ENCODE data around the gene NPC1L1. TPM values are rescaled to one million over a fixed set of nuclear protein-coding genes. Genes with fewer than 3 reads are reported as not detected.

The NPC1L1 gene
- total and polyA plus RNA-seq, 10 of the 15 experiments (the other 5 are each of a cell fraction or from before 2014, with no cell fraction given): 0.01 to 0.90 TPM; not detected in 8

- POLR2A ChIA-PET: interaction anchor here (0.7 to 3.0 kb wide), 9 partner anchors 8 to 517 kb away, joined by 3 to 18 read pairs (median 3); partner anchors contain the start of genes PPIA and TMED4
- peaks cover 19 to 37% of the 10 kb centered on the region in 2 experiments for H3K36me3 ChIP-seq (ENCODE audit: control insufficient read depth in 2 of 2, insufficient read depth in 2 of 2, low read length in 1 of 2)
- intact Hi-C loops (cut with micrococcal nuclease; ENCODE audit: unreplicated experiment): no loop called here
Measured at GRCh38 chr7:44574287-44574872, 33.2 kb upstream of the NPC1L1 start.

More at GRCh38 chr7:44574287-44574872, 33.2 kb upstream of the NPC1L1 start:
- Histone ChIP-seq H3K9ac (ENCODE audit: control insufficient read depth, insufficient read depth, low read length) (peak overlapping the region; percentile 92), H3K27ac (ENCODE audit: control insufficient read depth, insufficient read depth) (peak overlapping the region; percentile 94), H3K4me1 (ENCODE audit: control insufficient read depth, insufficient read depth, low read length) (peaks cover 11% of the 10 kb centered on the region), H3K79me2 (ENCODE audit: control insufficient read depth, insufficient read depth, low read length) (peaks cover 35% of the 10 kb centered on the region), H4K20me1 (ENCODE audit: control insufficient read depth, insufficient read depth) (no peaks in the 10 kb centered on the region; the same call in 1 of the 2 replicates), H3K4me2 (ENCODE audit: control insufficient read depth, insufficient read depth) (peak overlapping the region; percentile 66), H2AFZ (ENCODE audit: control insufficient read depth, low read depth, low read length) (peak overlapping the region; percentile 93), H3K9me3 (replicated peaks; ENCODE audit: control insufficient read depth, insufficient read depth, low read length) (no peaks in the 10 kb centered on the region), H3K4me3 (peak overlapping the region; percentile 94), H3K27me3 (replicated peaks in 1 of 2; ENCODE audit: control insufficient read depth in 2 of 2, insufficient read depth in 2 of 2, low read length in 1 of 2) (no peaks in the 10 kb centered on the region)
- BruUV-seq (replicated peaks): TSS peak; percentile 90
- FAIRE-seq: no peak
- in situ Hi-C loops (cut with MboI): no loop called here
- ATAC-seq: no peak
- WGBS (ENCODE audit: insufficient coverage, insufficient replicate concordance, low lambda C conversion rate, missing lambda C conversion rate): 44% methylated on average over 18 of the region's 18 CpGs
- no peak for TF ChIP-seq CREB1 (IDR thresholded peaks at IDR 0.05; ENCODE audit: low read depth)
- TF ChIP-seq ZBTB4 (CRISPR knock-in tag; IDR thresholded peaks at IDR 0.05): no peak
- TF ChIP-seq NR2C2 (IDR thresholded peaks at IDR 0.05; ENCODE audit: borderline replicate concordance, control insufficient read depth, insufficient read length, low read depth): no peak
- TF ChIP-seq ZNF207 (IDR thresholded peaks at IDR 0.05; ENCODE audit: borderline replicate concordance): 0 out of 2 replicates have a peak, but pooled peaks have one; percentile 4
- TF ChIP-seq EZH2 (IDR thresholded peaks at IDR 0.05; ENCODE audit: borderline replicate concordance, control insufficient read depth, low read depth, low read length): no peak
- TF ChIP-seq POLR2A (IDR thresholded peaks at IDR 0.05; ENCODE audit: low read depth, low read length): no peak
- TF ChIP-seq PAX5 (IDR thresholded peaks at IDR 0.05; ENCODE audit: borderline replicate concordance, low read depth, low read length): no peak
- 0 out of 2 replicates have a peak, but pooled peaks have one; percentile 11 for TF ChIP-seq HDGF (IDR thresholded peaks at IDR 0.05)
- TF ChIP-seq BACH1 (IDR thresholded peaks at IDR 0.05; ENCODE audit: borderline replicate concordance): no peak
- TF ChIP-seq RB1 (IDR thresholded peaks at IDR 0.05; ENCODE audit: borderline replicate concordance): 0 out of 2 replicates have a peak, but pooled peaks have one; percentile 3
- TF ChIP-seq ZNF217 (IDR thresholded peaks at IDR 0.05): no peak
- no peak for TF ChIP-seq YY1 (IDR thresholded peaks at IDR 0.05; ENCODE audit: low read depth, low read length)
- CTCF ChIA-PET: interaction anchor here (1.0 to 4.4 kb wide), 3 partner anchors 9 to 334 kb away, joined by 3 to 23 read pairs (median 5); no protein-coding TSS in a partner anchor
- RAD21 ChIA-PET (ENCODE audit: unreplicated experiment): interaction anchor here (0.6 to 2.6 kb wide), 8 partner anchors 9 to 275 kb away, joined by 3 to 9 read pairs (median 4); partner anchors contain the start of genes NUDCD3 and OGDH
- DNase-seq (ENCODE audit: low read depth, low spot score): no peak
- SMC1A ChIA-PET (ENCODE audit: uncharacterized antibody, unreplicated experiment): interaction anchor here (1.0 to 4.1 kb wide), 4 partner anchors 8 to 562 kb away, joined by 3 to 17 read pairs (median 4); partner anchors contain the start of genes H2AZ2 and TMED4
